Nephron progenitor cell (in vitro differentiated cells): ENCODE measurements around the gene DNPEP.

ENCODE experiments used
- DNase-seq: peaks from one replicate; pipeline ENCODE4 v3.0.0; 2021
- H3K27ac Mint-ChIP-seq: 2 replicates; pipeline ENCODE4 v1.8.0; 2021; ENCODE audit warnings: mild to moderate bottlenecking, moderate library complexity, mixed read lengths
- H3K27me3 Mint-ChIP-seq: 2 replicates; pipeline ENCODE4 v1.8.0; 2021; ENCODE audit warnings: mild to moderate bottlenecking, low read depth, mixed read lengths; ENCODE audit not compliant: poor library complexity
- H3K36me3 Mint-ChIP-seq: 2 replicates; pipeline ENCODE4 v1.8.0; 2021; ENCODE audit warnings: low read depth, mixed read lengths
- H3K4me1 Mint-ChIP-seq: 2 replicates; pipeline ENCODE4 v1.8.0; 2021; ENCODE audit warnings: mixed read lengths
- H3K4me3 Mint-ChIP-seq: 2 replicates; pipeline ENCODE4 v1.8.0; 2021; ENCODE audit warnings: mild to moderate bottlenecking, moderate library complexity, mixed read lengths
- H3K9me3 Mint-ChIP-seq: 2 replicates; pipeline ENCODE4 v1.8.0; 2021; ENCODE audit warnings: mild to moderate bottlenecking, moderate library complexity, mixed read lengths
- CTCF ChIP-seq: fragments of 200-600 bp; sonication (generic); IDR thresholded peaks from 2 replicates; pipeline ENCODE4 v1.5.0; 2021; ENCODE audit warnings: antibody characterized with exemption

The DNPEP gene

GRCh38 chr2:219378163-219378851 lies 9.4 kb downstream of the DNPEP start:
- no peak for TF ChIP-seq CTCF
- peaks cover 5% of the 10 kb centered on the region for H3K27me3 Mint-ChIP-seq

DNA sequence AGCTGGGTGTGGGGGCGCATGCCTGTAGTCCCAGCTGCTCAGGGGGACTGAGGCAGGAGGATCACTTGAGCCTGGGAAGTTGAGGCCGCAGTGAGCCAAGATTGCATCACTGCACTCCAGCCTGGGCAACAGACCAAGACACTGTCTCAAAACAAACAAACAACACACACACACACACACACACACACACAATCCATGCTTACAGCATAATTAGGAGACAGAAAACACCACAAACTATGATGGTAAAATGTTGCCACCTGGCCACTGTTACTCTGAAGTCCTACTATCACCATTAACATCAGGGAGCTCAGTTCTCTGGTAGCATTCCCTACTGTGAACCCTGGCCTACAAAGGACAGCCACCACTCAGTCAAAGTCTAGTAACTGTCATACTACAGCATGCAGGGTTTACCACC lies 18.3 kb downstream of the DNPEP start:
- no peak overlapping the region for H3K4me3 Mint-ChIP-seq
- H3K27me3 Mint-ChIP-seq = peaks cover 16% of the 10 kb centered on the region

More at GRCh38 chr2:219378163-219378851, 9.4 kb downstream of the DNPEP start:
- H3K9me3 Mint-ChIP-seq = no peaks in the 10 kb centered on the region
- H3K4me1 Mint-ChIP-seq = peaks cover 4% of the 10 kb centered on the region
- H3K27ac Mint-ChIP-seq = peak overlapping the region; percentile 40
- no peak overlapping the region for H3K4me3 Mint-ChIP-seq
- peaks cover 55% of the 10 kb centered on the region for H3K36me3 Mint-ChIP-seq
- no peak for DNase-seq

GRCh38 chr2:219368690-219369191 lies 19.0 kb downstream of the DNPEP start:
- no peaks in the 10 kb centered on the region for H3K4me1 Mint-ChIP-seq
- peaks cover 16% of the 10 kb centered on the region for H3K27me3 Mint-ChIP-seq
- no peak for TF ChIP-seq CTCF
- DNase-seq = no peak
- peak overlapping the region; percentile 41 for H3K27ac Mint-ChIP-seq
- H3K4me3 Mint-ChIP-seq = no peak overlapping the region
- no peaks in the 10 kb centered on the region for H3K9me3 Mint-ChIP-seq
- H3K36me3 Mint-ChIP-seq = peaks cover 5% of the 10 kb centered on the region

More for the DNA sequence above, 18.3 kb downstream of the DNPEP start:
- Mint-ChIP-seq H3K9me3 (no peaks in the 10 kb centered on the region), H3K36me3 (peaks cover 12% of the 10 kb centered on the region), H3K4me1 (no peaks in the 10 kb centered on the region), H3K27ac (no peak overlapping the region)
- no peak for DNase-seq
- TF ChIP-seq CTCF = no peak

GRCh38 chr2:219362524-219363164 lies 25.1 kb downstream of the DNPEP start:
- Mint-ChIP-seq H3K4me1 (peaks cover 4% of the 10 kb centered on the region), H3K36me3 (no peaks in the 10 kb centered on the region), H3K27me3 (peaks cover 64% of the 10 kb centered on the region), H3K4me3 (no peak overlapping the region), H3K27ac (no peak overlapping the region), H3K9me3 (no peaks in the 10 kb centered on the region)
- DNase-seq = no peak
- no peak for TF ChIP-seq CTCF

GRCh38 chr2:219362072-219362471 lies 25.6 kb downstream of the DNPEP start:
- H3K9me3 Mint-ChIP-seq = no peaks in the 10 kb centered on the region
- H3K27ac Mint-ChIP-seq = no peak overlapping the region
- H3K4me3 Mint-ChIP-seq = no peak overlapping the region
- no peak for TF ChIP-seq CTCF
- peaks cover 4% of the 10 kb centered on the region for H3K4me1 Mint-ChIP-seq
- DNase-seq = no peak
- H3K36me3 Mint-ChIP-seq = no peaks in the 10 kb centered on the region
- H3K27me3 Mint-ChIP-seq = peaks cover 69% of the 10 kb centered on the region
